HepG2 (cell line): ENCODE measurements around the gene ITGAX. TPM values are rescaled to one million over a fixed set of nuclear protein-coding genes. Genes with fewer than 3 reads are reported as not detected.
A peak's percentile ranks its signal among the peaks of the same experiment; 100 is the strongest.

Source experiments
- MED1 ChIP-seq: sonication (generic); formaldehyde crosslinking; IDR thresholded peaks from 2 replicates; pipeline ENCODE4 v1.4.0; 2020; ENCODE audit warnings: missing genetic modification reagents
- SETDB1 ChIP-seq: sonication (generic); formaldehyde crosslinking; IDR thresholded peaks from 2 replicates; pipeline ENCODE4 v1.5.1; 2020; ENCODE audit warnings: missing genetic modification reagents, mild to moderate bottlenecking, borderline replicate concordance
- SOX6 ChIP-seq, 2 experiments: fragments of 450-650 bp in 1 of 2; sonication (generic) in 1 of 2; formaldehyde crosslinking in 1 of 2; IDR thresholded peaks; 2 replicates each; pipeline versions ENCODE4 v1.4.0 to v1.6.1; 2017 to 2020; ENCODE audit warnings: antibody characterized with exemption in 1 of 2, mild to moderate bottlenecking in 1 of 2, missing genetic modification reagents in 1 of 2
- SP5 ChIP-seq: IDR thresholded peaks from 2 replicates; pipeline ENCODE4 v1.6.1; 2016; ENCODE audit warnings: low read depth, borderline replicate concordance
- ZBTB7A ChIP-seq: sonication (generic); formaldehyde crosslinking; IDR thresholded peaks from 2 replicates; pipeline ENCODE4 v1.8.0; 2022; ENCODE audit warnings: mild to moderate bottlenecking, missing genetic modification reagents
- ZKSCAN1 ChIP-seq: fragments of 150-350 bp; IDR thresholded peaks from 2 replicates; pipeline ENCODE4 v1.6.1; 2014; ENCODE audit warnings: low read length
- ZNF431 ChIP-seq: sonication (generic); formaldehyde crosslinking; IDR thresholded peaks from 2 replicates; pipeline ENCODE4 v1.9.0; 2022; ENCODE audit warnings: missing genetic modification reagents, low read depth, mild to moderate bottlenecking, borderline replicate concordance
- ZNF441 ChIP-seq: sonication (generic); formaldehyde crosslinking; IDR thresholded peaks from 2 replicates; pipeline ENCODE4 v1.7.0; 2021; ENCODE audit warnings: missing genetic modification reagents, borderline replicate concordance
- ZNF556 ChIP-seq: sonication (generic); formaldehyde crosslinking; IDR thresholded peaks from 2 replicates; pipeline ENCODE4 v1.4.0; 2020; ENCODE audit warnings: mild to moderate bottlenecking, missing genetic modification reagents, borderline replicate concordance
- ZNF557 ChIP-seq: sonication (generic); formaldehyde crosslinking; IDR thresholded peaks from 2 replicates; pipeline ENCODE4 v1.4.0; 2020; ENCODE audit warnings: missing genetic modification reagents
- ZSCAN31 ChIP-seq: sonication (generic); formaldehyde crosslinking; IDR thresholded peaks from 2 replicates; pipeline ENCODE4 v1.5.0; 2020; ENCODE audit warnings: low read depth, mild to moderate bottlenecking, missing genetic modification reagents
- polyA plus RNA-seq, 8 experiments: library from polyadenylated mRNA; depleted of rRNA in 3 of 8; stranded (reverse) in 7 of 8; unstranded in 1 of 8; fragments of >200 nt; fragmentation: Illumina TruSeq in 4 of 8; extraction: Trizol in 4 of 8; gene quantifications; 2 replicates each; pipeline versions ENCODE4 v1.2.1 to v1.2.3, GENCODE V29; 2011 to 2016; ENCODE audit warnings: low read depth in 4 of 8, missing spikeins in 1 of 8, mixed read lengths in 1 of 8; ENCODE audit not compliant: insufficient read depth in 1 of 8
- total RNA-seq, 5 experiments: library from RNA; depleted of rRNA; stranded (reverse); fragments of >200 nt; fragmentation: Illumina TruSeq; extraction: Trizol; gene quantifications; 2 replicates each; pipeline ENCODE4 v1.2.3, GENCODE V29; 2016; ENCODE audit warnings: low read depth in 1 of 5
- TF ChIP-seq, protein P1 (sequence below): sonication (generic); formaldehyde crosslinking; IDR thresholded peaks from 2 replicates; pipeline ENCODE4 v1.5.0; 2020; ENCODE audit warnings: missing genetic modification reagents
- TF ChIP-seq, protein P2 (sequence below): sonication (generic); formaldehyde crosslinking; IDR thresholded peaks from 2 replicates; pipeline ENCODE4 v1.8.1; 2023; ENCODE audit warnings: mild to moderate bottlenecking, missing genetic modification reagents, borderline replicate concordance
- TF ChIP-seq, protein P3 (sequence below): sonication (generic); formaldehyde crosslinking; IDR thresholded peaks from 2 replicates; pipeline ENCODE4 v1.5.0; 2020; ENCODE audit warnings: mild to moderate bottlenecking, missing genetic modification reagents, borderline replicate concordance
- TF ChIP-seq, protein P4 (sequence below): sonication (generic); formaldehyde crosslinking; conservative IDR thresholded peaks from 2 replicates; pipeline ENCODE4 v1.4.0; 2020; ENCODE audit warnings: missing genetic modification reagents

Gene ITGAX
- total and polyA plus RNA-seq, 2 of the 13 experiments (the other 11 are each of a cell fraction or from before 2014, with no cell fraction given) = 0.32 TPM; not detected in 1

DNA sequence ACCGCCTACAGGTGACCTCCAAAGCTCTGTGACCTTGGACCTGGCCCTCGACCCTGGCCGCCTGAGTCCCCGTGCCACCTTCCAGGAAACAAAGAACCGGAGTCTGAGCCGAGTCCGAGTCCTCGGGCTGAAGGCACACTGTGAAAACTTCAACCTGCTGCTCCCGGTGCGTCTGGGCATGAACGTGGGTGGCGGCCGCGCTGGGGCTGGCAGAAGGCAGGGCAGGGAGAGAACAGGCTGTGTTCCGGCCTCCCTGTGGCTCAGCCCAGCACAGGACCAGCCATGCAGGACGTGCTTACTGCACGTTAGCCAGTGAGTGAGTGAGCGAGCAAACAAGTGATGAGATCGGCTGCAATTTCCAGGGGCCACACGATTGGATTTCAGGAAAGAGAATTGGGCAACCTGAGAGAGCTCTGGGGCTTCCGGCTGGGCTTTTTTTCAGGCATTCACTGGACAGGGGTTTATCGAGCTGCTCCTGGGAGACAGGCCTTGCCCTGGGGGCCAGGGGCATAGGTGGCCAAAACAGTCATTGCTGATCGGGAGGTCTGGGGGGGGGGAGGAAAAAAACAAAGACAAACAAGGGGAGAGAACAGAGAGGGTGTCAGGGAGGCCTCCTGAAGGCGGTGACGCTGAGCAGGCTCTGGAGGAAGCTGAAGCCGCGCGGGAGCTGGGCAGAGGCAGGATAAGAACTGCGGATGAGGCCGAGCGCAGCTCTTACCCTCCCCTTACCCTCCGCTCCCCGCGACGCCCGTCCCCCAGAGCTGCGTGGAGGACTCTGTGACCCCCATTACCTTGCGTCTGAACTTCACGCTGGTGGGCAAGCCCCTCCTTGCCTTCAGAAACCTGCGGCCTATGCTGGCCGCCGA, 16.9 kb downstream of the ITGAX start (continued):
- TF ChIP-seq SETDB1 = no peak
- TF ChIP-seq SOX6 (IDR thresholded peaks at IDR 0.05) = no peak
- no peak for TF ChIP-seq SOX6 (CRISPR knock-in tag; IDR thresholded peaks at IDR 0.05)
- TF ChIP-seq ZKSCAN1 = no peak
- TF ChIP-seq, protein P1, sequence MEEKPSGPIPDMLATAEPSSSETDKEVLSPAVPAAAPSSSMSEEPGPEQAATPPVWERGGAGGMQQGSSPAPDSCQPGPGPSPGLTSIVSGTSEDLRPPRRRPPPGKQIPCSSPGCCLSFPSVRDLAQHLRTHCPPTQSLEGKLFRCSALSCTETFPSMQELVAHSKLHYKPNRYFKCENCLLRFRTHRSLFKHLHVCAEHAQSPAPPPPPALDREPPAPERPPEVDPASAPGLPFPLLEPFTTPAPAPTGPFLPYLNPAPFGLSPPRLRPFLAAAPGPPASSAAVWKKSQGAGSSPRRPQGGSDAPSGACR (CRISPR knock-in tag) = peak; percentile 68; the same call in 1 of the 2 replicates
- TF ChIP-seq SP5 (CRISPR knock-in tag) = 0 out of 2 replicates have a peak, but pooled peaks have one; percentile 10
- TF ChIP-seq, protein P2, sequence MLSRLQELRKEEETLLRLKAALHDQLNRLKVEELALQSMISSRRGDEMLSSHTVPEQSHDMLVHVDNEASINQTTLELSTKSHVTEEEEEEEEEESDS = no peak
- peak; percentile 80; the same call in 1 of the 2 replicates for TF ChIP-seq ZNF441 (CRISPR knock-in tag)
- TF ChIP-seq, protein P3, sequence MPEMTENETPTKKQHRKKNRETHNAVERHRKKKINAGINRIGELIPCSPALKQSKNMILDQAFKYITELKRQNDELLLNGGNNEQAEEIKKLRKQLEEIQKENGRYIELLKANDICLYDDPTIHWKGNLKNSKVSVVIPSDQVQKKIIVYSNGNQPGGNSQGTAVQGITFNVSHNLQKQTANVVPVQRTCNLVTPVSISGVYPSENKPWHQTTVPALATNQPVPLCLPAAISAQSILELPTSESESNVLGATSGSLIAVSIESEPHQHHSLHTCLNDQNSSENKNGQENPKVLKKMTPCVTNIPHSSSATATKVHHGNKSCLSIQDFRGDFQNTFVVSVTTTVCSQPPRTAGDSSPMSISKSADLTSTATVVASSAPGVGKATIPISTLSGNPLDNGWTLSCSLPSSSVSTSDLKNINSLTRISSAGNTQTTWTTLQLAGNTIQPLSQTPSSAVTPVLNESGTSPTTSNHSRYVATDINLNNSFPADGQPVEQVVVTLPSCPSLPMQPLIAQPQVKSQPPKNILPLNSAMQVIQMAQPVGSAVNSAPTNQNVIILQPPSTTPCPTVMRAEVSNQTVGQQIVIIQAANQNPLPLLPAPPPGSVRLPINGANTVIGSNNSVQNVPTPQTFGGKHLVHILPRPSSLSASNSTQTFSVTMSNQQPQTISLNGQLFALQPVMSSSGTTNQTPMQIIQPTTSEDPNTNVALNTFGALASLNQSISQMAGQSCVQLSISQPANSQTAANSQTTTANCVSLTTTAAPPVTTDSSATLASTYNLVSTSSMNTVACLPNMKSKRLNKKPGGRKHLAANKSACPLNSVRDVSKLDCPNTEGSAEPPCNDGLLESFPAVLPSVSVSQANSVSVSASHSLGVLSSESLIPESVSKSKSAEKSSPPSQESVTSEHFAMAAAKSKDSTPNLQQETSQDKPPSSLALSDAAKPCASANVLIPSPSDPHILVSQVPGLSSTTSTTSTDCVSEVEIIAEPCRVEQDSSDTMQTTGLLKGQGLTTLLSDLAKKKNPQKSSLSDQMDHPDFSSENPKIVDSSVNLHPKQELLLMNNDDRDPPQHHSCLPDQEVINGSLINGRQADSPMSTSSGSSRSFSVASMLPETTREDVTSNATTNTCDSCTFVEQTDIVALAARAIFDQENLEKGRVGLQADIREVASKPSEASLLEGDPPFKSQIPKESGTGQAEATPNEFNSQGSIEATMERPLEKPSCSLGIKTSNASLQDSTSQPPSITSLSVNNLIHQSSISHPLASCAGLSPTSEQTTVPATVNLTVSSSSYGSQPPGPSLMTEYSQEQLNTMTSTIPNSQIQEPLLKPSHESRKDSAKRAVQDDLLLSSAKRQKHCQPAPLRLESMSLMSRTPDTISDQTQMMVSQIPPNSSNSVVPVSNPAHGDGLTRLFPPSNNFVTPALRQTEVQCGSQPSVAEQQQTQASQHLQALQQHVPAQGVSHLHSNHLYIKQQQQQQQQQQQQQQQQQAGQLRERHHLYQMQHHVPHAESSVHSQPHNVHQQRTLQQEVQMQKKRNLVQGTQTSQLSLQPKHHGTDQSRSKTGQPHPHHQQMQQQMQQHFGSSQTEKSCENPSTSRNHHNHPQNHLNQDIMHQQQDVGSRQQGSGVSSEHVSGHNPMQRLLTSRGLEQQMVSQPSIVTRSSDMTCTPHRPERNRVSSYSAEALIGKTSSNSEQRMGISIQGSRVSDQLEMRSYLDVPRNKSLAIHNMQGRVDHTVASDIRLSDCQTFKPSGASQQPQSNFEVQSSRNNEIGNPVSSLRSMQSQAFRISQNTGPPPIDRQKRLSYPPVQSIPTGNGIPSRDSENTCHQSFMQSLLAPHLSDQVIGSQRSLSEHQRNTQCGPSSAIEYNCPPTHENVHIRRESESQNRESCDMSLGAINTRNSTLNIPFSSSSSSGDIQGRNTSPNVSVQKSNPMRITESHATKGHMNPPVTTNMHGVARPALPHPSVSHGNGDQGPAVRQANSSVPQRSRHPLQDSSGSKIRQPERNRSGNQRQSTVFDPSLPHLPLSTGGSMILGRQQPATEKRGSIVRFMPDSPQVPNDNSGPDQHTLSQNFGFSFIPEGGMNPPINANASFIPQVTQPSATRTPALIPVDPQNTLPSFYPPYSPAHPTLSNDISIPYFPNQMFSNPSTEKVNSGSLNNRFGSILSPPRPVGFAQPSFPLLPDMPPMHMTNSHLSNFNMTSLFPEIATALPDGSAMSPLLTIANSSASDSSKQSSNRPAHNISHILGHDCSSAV (CRISPR knock-in tag) = 0 out of 2 replicates have a peak, but pooled peaks have one; percentile 86
- TF ChIP-seq ZNF431 = peak; percentile 92
- peak; percentile 69; the same call in 1 of the 2 replicates for TF ChIP-seq ZNF556
- 0 out of 2 replicates have a peak, but pooled peaks have one; percentile 39 for TF ChIP-seq ZSCAN31 (CRISPR knock-in tag)
- 0 out of 2 replicates have a peak, but pooled peaks have one; percentile 54 for TF ChIP-seq ZNF557 (CRISPR knock-in tag)
- TF ChIP-seq ZBTB7A (CRISPR knock-in tag) = no peak
- TF ChIP-seq, protein P4, sequence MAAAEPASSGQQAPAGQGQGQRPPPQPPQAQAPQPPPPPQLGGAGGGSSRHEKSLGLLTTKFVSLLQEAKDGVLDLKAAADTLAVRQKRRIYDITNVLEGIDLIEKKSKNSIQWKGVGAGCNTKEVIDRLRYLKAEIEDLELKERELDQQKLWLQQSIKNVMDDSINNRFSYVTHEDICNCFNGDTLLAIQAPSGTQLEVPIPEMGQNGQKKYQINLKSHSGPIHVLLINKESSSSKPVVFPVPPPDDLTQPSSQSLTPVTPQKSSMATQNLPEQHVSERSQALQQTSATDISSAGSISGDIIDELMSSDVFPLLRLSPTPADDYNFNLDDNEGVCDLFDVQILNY = no peak
- peak; percentile 73 for TF ChIP-seq MED1 (CRISPR knock-in tag)
